ENCODE data around the gene ATRN.

The ATRN gene

DNA sequence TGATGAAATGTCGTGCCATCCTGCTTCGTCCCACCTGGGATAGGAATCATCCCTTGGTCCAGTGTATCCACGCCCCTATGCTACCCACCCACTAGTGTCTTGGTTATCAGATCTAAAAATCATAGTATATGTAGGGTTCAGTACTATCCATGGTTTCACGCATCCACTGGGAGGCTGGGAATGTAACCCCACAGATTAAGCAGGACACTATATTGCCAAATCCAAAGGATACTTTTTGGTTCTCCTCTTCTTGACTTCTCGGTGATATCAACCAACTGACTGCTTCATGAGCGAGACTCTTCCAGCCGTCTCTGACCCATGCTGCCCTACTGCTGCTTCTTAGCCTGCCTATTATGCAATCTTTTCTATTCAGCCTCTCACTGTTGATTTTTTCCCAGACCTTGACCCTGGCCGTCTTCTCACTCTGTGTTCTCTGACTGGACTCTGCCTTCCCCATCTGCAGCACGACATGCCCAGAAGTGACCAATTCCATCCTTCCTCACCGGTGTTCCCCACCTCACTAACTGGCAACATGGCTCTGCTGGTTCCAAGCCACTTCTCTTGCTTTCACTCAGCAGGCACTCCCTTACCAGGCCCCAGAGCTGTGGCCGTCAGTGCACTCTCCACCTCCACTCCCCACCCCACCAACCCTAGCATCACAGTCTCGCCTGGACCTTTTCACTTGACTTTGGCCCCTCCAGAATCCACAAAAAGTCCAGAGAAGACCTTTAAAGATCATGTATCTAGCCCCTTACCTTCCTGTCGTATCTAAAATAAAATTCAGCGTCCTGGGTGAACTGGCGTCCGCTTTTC, 157.9 kb downstream of the ATRN start:
- no peak for DNase-seq (ENCODE audit: low spot score)

DNA sequence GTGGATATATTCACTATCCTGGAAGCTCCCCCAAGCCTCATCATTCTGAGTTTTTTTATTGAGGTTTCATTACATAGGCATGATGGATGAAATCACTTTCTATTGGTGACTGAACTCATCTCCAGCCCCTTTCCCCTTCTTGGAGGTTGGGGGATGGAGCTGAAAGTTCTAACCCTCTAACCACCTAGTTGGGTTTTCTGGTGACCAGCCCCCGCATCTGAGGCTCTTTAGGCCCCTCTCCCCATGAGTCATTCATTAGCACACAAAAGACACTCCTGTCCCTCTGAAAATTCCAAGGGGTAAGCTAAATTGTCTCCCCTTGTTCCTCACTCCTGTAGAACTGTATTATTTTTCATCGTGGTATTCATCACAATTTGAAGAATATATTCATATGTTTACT, 159.1 kb downstream of the ATRN start:
- DNase-seq (ENCODE audit: low spot score), result no peak

- no peak for DNase-seq (ENCODE audit: low spot score)
These were observed 159.6 kb downstream of the ATRN start for GRCh38 chr20:3630429-3630828.

GRCh38 chr20:3631534-3631933, 160.7 kb downstream of the ATRN start:
- no peak for DNase-seq (ENCODE audit: low spot score)

GRCh38 chr20:3632311-3633004, 161.6 kb downstream of the ATRN start:
- peak; percentile 17 for DNase-seq (ENCODE audit: low spot score)

GRCh38 chr20:3633913-3634478, 163.2 kb downstream of the ATRN start:
- DNase-seq (ENCODE audit: low spot score), result no peak

GRCh38 chr20:3635346-3635745, 164.5 kb downstream of the ATRN start:
- no peak for DNase-seq (ENCODE audit: low spot score)

GRCh38 chr20:3640259-3640658, 169.4 kb downstream of the ATRN start:
- DNase-seq (ENCODE audit: low spot score), result no peak

- DNase-seq (ENCODE audit: low spot score), result no peak
These were observed 174.7 kb downstream of the ATRN start for GRCh38 chr20:3645309-3646066.

- no peak for DNase-seq (ENCODE audit: low spot score)
These were observed 175.2 kb downstream of the ATRN start for GRCh38 chr20:3646067-3646440.

DNA sequence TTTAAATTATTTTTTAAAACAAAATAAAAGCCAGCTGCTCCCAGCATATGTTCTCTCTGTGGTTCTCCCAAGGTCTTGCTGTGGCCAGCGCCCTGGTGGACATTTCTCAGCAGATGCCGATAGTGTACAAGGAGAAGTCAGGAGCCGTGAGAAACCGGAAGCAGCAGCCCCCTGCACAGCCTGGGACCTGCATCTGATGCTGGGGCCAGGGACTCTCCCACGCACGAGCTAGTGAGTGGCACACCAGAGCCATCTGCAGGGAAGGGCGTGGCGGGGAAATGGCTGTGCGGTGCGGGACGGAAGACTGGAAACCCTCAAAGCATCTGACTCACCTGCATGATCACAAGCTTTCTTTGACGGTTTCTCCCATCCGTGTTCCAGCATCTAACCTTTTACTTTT, 175.8 kb downstream of the ATRN start:
- DNase-seq (ENCODE audit: low spot score), result peak; percentile 77

- no peak for DNase-seq (ENCODE audit: low spot score)
These were observed 176.7 kb downstream of the ATRN start for GRCh38 chr20:3647473-3647872.

DNA sequence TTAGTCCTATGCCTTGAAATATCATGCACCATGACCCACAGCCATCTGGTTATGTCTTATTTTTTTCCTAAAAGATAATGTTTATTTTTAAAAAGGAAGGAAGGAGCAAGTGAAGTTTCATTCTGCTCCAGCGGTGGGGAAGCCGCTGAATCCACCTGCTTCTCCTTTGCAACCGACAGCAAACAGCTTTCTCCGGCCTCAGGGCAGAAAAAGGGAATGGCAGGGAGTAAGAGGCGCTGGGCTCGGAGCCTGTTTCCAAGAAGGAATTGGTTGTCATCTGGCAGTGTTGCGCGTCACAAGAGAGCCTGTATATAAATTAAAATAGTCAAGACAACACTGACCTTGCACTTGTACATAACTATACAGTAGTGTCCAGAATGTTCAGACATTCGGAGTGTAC, 178.1 kb downstream of the ATRN start:
- no peak for DNase-seq (ENCODE audit: low spot score)

DNA sequence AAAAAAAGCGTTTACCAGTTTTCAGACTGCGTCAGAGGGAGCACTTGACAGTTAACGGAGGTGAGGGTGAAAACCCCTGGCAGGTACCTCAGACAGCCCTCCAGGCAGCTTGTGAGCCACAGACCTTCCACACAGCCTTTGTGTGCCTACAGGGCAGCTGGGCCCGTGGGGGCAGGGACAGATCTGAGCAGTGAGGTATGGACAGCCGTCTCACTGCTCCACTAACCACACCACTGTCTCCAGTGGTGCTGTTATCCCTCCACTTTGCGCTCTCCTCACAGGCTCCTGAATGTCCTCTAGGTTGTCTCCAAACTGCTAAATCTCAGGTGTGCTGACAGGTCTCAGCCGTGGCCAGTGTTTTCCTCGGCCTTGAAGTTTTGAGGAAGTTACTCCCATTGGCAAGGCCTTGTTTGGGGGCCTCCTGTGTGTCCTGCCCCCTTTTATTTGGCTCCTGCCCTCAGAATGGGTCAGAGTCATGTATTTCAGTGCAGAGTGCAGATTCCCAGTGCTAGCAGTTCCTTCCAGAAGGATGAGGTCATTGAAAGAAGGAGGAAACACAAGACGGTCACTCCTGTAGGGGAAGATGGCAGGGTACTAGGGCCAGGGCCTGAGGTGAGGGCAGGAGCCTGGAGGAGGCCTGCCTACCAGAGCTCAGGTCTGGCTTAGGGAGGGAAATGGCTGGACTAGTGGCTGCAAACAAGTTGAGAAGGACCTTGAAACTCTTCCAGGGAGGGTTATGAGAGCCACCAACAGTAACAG, 180.6 kb downstream of the ATRN start:
- no peak for DNase-seq (ENCODE audit: low spot score)

DNA sequence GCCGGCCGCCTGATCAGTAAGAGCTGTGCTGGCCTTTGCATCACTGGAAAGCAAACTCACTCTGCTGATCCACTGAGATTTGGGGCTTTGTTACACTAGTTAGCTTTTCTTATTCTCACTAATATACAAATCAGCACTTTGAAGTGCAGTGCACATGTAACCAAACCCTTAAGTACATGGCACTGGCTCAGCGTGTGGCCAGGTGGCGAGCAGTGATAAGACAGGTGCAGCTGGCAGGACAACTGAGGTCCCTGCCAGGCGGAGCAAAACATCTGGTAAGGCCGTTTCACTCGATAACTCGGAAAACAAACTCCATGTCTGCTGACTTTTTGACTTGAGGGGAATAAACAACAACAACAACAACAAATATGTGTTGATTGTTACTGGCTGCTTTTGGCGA, 181.4 kb downstream of the ATRN start:
- no peak for DNase-seq (ENCODE audit: low spot score)

GRCh38 chr20:3652676-3653596, 182.1 kb downstream of the ATRN start:
- peak; percentile 53 for DNase-seq (ENCODE audit: low spot score)

DNA sequence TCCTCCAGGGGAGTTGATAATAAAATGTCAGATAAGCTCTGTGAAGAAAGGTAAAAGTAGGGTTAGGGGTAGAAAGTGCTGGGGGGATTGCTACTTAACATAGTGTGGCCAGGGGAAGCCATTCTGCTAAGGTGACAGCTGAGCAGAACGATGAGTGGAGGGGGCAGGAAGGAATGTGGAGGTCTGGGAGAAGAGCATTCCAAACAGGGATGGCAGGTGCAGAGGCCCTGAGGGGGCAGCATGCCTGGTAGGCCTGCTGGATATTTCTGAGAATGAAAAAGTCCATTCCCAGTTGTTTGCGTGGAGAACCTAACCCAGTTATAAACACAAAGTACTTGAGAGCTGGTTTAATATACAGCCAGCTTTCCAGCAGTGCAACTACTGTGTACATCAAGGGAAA, 183.1 kb downstream of the ATRN start:
- DNase-seq (ENCODE audit: low spot score), result no peak

DNA sequence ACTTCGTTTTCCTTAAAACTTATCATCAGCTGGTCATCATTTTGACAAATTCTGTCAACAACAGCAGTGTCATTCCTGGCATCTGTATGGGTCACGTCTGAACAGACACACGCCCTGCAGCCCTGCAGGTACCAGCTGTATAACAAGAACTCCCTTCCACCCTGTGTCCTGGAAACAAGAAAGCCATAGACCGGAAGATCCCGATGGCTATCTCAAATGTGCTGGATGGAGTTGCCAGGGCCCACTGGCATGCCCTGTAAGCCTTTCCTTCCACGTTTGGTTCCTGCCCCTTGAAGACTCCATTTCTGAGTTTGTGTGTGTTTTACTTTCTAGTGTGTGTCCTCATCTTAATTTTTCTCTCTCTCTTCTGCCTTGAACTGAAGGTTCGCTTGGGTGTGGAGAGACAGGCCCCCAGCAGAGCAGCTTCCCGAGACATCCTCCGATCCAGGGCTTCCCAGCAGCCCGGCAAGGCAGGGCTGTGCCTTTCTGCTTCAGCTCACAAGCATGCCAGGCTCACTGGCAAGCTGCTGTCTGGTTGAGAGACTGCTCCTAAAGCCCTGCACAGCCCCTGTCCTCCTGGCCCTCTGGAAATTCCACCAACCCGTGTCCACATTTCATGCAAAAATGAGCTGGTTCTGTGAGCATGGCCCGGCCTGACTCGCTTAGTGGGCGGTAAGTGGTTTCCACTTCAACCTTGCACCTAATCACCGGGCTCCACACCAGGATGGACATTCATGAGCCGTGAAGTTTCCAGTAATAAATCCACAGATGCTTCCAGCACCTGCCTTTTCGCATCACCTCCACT, 183.7 kb downstream of the ATRN start:
- no peak for DNase-seq (ENCODE audit: low spot score)

DNA sequence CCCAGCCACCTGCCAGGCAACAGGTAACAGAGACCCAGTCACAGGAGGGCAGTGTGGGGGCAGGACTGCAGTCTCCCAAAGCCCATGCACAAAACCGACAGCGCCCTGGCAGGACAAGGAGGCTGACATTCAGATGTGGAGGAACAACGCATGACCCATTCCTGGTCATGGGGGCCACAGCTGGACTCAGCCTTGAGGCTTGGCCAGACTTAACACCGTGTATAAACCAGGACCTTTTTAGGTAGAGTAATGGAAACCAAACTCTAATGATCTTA, 184.2 kb downstream of the ATRN start:
- no peak for DNase-seq (ENCODE audit: low spot score)

GRCh38 chr20:3658019-3658715, 187.3 kb downstream of the ATRN start:
- no peak for DNase-seq (ENCODE audit: low spot score)
